ENCODE data around the gene COLEC11. TPM values are rescaled to one million over a fixed set of nuclear protein-coding genes. Genes with fewer than 3 reads are reported as not detected.
"Not testable (repeated sequence)": the region's sequence is repeated elsewhere in the genome, so short reads cannot be mapped to it uniquely, and the experiment has no call there.

COLEC11 gene
- total RNA-seq, 1 donor from 2014 or later = 1.1 TPM

GRCh38 chr2:3656762-3657721 is 62.1 kb downstream of the COLEC11 start:
- ATAC-seq = peak; percentile 6
- intact Hi-C loops (cut with DNase I) = no loop called here
- peak; percentile 52 for DNase-seq (ENCODE audit: low spot score)

GRCh38 chr2:3657881-3658280 is 63.0 kb downstream of the COLEC11 start, which contains the start of gene ALLC:
Gene ALLC, plus strand, starts transcription at chr2:3658200. Its CDS starts 12,958 bp downstream, at chr2:3671158.
- intact Hi-C loops (cut with DNase I) = no loop called here
- DNase-seq (ENCODE audit: low spot score) = no peak
- no peak for ATAC-seq

- ATAC-seq (peak; percentile 86), DNase-seq (ENCODE audit: low spot score) (peak; percentile 47)
- intact Hi-C loops (cut with DNase I) = no loop called here
Measured at GRCh38 chr2:3659447-3660432, 64.8 kb downstream of the COLEC11 start.

- DNase-seq (ENCODE audit: low spot score); ATAC-seq; intact Hi-C loops (cut with DNase I): not testable (repeated sequence)
Measured at GRCh38 chr2:3660640-3661039, 65.7 kb downstream of the COLEC11 start.

- ATAC-seq (no peak), DNase-seq (ENCODE audit: low spot score) (no peak)
- intact Hi-C loops (cut with DNase I) = no loop called here
Measured at GRCh38 chr2:3661149-3661660, 66.3 kb downstream of the COLEC11 start.

GRCh38 chr2:3662239-3662638 is 67.3 kb downstream of the COLEC11 start:
- DNase-seq (ENCODE audit: low spot score) (no peak), ATAC-seq (no peak)
- intact Hi-C loops (cut with DNase I) = no loop called here

- no peak for ATAC-seq
- DNase-seq (ENCODE audit: low spot score) = no peak
- intact Hi-C loops (cut with DNase I) = no loop called here
Measured at GRCh38 chr2:3664118-3664517, 69.2 kb downstream of the COLEC11 start.

GRCh38 chr2:3664925-3665324 is 70.0 kb downstream of the COLEC11 start:
- ATAC-seq (no peak), DNase-seq (ENCODE audit: low spot score) (no peak)
- intact Hi-C loops (cut with DNase I) = no loop called here

GRCh38 chr2:3665886-3666612 is 71.1 kb downstream of the COLEC11 start:
- no peak for ATAC-seq

GRCh38 chr2:3666613-3666975 is 71.7 kb downstream of the COLEC11 start:
- ATAC-seq = no peak
- intact Hi-C loops (cut with DNase I) = no loop called here
- no peak for DNase-seq (ENCODE audit: low spot score)

More at GRCh38 chr2:3665886-3666612, 71.1 kb downstream of the COLEC11 start:
- no peak for DNase-seq (ENCODE audit: low spot score)
- intact Hi-C loops (cut with DNase I) = no loop called here

GRCh38 chr2:3667151-3667631 is 72.3 kb downstream of the COLEC11 start:
- DNase-seq (ENCODE audit: low spot score) (no peak), ATAC-seq (no peak)
- intact Hi-C loops (cut with DNase I) = no loop called here

- no peak for ATAC-seq
- DNase-seq (ENCODE audit: low spot score) = no peak
- intact Hi-C loops (cut with DNase I) = no loop called here
Measured at GRCh38 chr2:3669656-3670055, 74.7 kb downstream of the COLEC11 start.

GRCh38 chr2:3670376-3670775 is 75.5 kb downstream of the COLEC11 start:
- intact Hi-C loops (cut with DNase I) = no loop called here
- ATAC-seq = no peak
- no peak for DNase-seq (ENCODE audit: low spot score)

- no peak for ATAC-seq
- DNase-seq (ENCODE audit: low spot score) = no peak
- intact Hi-C loops (cut with DNase I) = no loop called here
Measured at GRCh38 chr2:3670941-3671340, 76.0 kb downstream of the COLEC11 start.

- ATAC-seq = no peak
- intact Hi-C loops (cut with DNase I) = no loop called here
Measured at GRCh38 chr2:3672861-3673678, 78.2 kb downstream of the COLEC11 start.

GRCh38 chr2:3674066-3674845 is 79.3 kb downstream of the COLEC11 start:
- no peak for ATAC-seq
- intact Hi-C loops (cut with DNase I) = no loop called here
- no peak for DNase-seq (ENCODE audit: low spot score)

More at GRCh38 chr2:3672861-3673678, 78.2 kb downstream of the COLEC11 start:
- no peak for DNase-seq (ENCODE audit: low spot score)

GRCh38 chr2:3675687-3676086 is 80.8 kb downstream of the COLEC11 start:
- ATAC-seq (no peak), DNase-seq (ENCODE audit: low spot score) (no peak)
- intact Hi-C loops (cut with DNase I) = no loop called here

Data from sciatic nerve (tissue), 2 donors.